Measurements from ENCODE around the gene FAR2.

DNA sequence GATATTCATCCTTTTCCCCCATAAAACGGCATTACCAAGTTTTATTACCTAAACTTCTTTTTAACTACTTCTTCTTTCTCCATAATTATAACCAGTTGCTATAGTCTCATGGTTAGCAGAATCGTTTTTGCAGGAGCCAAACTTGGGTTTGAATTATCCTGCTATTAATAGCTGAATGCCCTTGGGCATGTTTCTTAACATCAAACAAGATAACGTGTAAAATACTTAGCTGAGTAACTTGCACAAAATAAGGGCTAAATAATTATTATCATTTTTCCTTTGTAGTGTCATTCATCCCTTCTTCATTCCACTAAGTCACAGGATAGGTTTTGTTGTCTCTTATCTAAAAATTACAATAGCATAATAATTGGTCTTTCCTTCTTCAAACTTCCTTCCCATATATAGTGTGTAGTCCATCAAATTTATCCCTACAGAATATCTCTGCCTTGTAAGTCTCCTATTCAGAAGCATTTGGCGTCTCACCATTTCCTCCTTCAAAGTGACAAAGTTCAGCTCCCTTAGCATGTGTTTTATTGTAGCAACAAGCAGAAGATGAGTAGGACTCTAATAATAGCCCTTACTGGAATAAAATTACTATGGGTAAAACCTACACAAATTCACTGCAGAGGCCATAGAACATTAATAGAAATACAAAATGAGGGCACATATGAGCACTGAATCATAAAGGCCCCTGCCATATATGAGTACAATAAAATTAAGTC is 63.8 kb downstream of the FAR2 start:
- TF ChIP-seq, protein P1, sequence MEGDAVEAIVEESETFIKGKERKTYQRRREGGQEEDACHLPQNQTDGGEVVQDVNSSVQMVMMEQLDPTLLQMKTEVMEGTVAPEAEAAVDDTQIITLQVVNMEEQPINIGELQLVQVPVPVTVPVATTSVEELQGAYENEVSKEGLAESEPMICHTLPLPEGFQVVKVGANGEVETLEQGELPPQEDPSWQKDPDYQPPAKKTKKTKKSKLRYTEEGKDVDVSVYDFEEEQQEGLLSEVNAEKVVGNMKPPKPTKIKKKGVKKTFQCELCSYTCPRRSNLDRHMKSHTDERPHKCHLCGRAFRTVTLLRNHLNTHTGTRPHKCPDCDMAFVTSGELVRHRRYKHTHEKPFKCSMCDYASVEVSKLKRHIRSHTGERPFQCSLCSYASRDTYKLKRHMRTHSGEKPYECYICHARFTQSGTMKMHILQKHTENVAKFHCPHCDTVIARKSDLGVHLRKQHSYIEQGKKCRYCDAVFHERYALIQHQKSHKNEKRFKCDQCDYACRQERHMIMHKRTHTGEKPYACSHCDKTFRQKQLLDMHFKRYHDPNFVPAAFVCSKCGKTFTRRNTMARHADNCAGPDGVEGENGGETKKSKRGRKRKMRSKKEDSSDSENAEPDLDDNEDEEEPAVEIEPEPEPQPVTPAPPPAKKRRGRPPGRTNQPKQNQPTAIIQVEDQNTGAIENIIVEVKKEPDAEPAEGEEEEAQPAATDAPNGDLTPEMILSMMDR (IDR thresholded peaks at IDR 0.05), result no peak
- TF ChIP-seq EZH2 (IDR thresholded peaks at IDR 0.05), result no peak

Measured in neural progenitor cell (in vitro differentiated cells).